GM19395 (cell line): ENCODE results near the gene ENKUR.

Experiments
- ATAC-seq: cut with Tn5 transposase; IDR thresholded peaks from one replicate; pipeline ENCODE4 v1.9.1; 2021; ENCODE audit warnings: mild to moderate bottlenecking, moderate library complexity; ENCODE audit not compliant: unreplicated experiment

Gene ENKUR, protein sequence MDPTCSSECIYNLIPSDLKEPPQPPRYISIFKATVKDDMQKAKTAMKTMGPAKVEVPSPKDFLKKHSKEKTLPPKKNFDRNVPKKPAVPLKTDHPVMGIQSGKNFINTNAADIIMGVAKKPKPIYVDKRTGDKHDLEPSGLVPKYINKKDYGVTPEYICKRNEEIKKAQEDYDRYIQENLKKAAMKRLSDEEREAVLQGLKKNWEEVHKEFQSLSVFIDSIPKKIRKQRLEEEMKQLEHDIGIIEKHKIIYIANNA

DNA sequence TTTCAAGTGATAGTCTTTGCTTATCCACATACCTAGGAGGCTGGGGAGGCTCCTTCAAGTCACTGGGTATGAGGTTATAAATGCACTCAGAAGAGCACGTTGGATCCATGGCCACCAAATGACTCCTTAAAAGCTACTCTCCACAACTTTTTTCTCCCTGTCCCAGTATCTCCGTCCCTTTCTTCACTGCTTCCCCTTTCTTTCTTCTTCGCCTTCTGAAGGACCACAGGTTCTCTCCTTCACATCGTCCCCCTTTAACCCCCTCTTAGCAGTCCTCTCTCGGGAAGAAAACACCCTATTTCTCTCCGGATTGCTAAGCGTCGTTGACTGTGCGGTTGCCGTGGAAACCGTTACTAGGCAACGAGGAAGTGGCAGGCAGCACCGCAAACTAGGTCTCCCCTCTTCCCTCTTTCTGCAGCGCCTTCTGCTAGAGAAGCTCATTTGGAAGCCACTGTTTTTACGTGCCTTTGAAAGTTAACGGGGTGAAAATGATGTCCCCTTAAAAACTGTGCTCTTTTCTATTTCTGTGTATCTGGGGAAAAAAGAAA, at the start of gene ENKUR:
Gene ENKUR, minus strand, starts transcription at position 331 of the 548 bp plus-strand sequence. Its CDS starts 222 bp downstream, at position 109.
- peak; percentile 79 for ATAC-seq

DNA sequence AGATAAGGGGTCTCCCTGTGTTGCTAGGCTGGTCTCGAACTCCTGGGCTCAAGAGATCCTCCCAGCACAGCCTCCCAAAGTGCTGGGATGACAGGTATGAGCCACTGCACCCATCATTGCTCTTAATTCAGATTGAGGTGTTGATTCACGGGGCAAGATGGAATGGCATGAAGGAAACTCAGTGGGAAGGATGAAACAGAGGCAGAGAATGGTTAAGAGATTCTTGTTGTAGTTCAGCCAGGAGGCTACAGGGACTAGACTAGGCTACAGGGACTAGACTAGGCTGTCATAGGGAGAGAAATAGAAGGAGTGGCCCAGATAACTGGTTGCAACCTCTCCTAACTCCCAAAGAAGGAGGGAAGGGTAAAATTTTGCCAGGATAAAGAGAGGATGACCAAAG, 48.4 kb upstream of the ENKUR start:
- no peak for ATAC-seq

DNA sequence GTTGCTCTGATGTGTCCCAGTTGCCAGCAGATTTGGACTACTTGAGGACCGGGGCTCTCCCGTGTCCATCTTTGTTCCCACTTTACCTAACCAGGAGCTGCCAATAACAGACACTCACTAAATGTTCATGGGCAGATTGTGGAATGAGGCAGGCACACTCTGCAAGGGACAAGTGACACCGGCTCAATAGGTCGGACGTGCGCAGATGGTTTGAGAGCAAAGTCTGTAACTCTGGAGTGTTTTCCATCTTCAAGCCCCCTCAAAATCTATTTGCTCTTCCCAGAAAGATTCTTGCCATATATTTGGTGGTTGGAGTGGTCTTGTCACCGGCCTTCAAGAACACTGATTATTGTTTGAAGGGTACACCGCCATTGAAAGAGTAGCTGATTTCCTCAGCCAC, 47.7 kb upstream of the ENKUR start:
- no peak for ATAC-seq

DNA sequence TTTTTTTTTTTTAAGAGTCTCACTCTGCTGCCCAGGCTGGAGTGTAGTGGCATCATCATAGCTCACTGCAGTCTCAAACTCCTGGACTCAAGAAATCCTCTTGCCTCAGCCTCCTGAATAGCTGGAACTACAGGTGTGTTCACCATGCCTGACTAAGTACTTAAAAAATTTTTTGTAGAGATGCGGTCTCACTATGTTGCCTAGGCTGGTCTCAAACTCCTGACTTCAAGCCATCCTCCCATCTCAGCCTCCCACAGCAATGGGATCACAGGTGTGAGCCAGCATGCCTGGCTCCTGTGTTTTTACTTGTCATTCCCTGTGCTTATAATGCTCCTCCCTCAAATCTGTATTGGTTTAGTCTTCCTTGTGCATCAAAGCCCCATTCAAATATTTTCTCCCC, 47.2 kb upstream of the ENKUR start:
- ATAC-seq, result no peak

GRCh38 chr10:25061711-25062449, 45.9 kb upstream of the ENKUR start:
- ATAC-seq, result no peak

GRCh38 chr10:25061125-25061524, 45.2 kb upstream of the ENKUR start:
- ATAC-seq, result no peak

GRCh38 chr10:25059990-25060389, 44.0 kb upstream of the ENKUR start:
- ATAC-seq, result no peak

- ATAC-seq, result no peak
Measured at GRCh38 chr10:25057886-25058285, 41.9 kb upstream of the ENKUR start.

DNA sequence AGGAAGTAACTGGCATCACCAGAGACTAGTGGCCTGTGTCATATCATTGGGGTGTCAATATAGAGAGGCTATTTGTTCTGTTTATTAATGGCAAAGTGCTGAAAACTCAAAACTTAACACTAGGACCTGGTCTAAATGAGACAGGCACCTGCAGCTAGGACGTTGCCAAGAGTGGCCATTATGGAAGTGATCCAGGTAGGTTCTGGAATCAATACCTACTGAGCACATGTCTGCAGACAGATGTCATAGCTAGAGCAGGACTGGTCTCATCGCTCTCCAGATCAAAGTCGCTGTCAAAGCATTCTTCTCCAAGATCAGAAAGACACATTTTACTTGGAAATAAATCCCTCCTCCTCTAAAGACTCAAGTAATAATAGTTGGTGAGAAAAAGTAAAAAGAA, 40.8 kb upstream of the ENKUR start:
- no peak for ATAC-seq

- ATAC-seq, result no peak
Measured at GRCh38 chr10:25052012-25052411, 36.1 kb upstream of the ENKUR start.

- no peak for ATAC-seq
Measured at GRCh38 chr10:25050402-25050801, 34.4 kb upstream of the ENKUR start.

DNA sequence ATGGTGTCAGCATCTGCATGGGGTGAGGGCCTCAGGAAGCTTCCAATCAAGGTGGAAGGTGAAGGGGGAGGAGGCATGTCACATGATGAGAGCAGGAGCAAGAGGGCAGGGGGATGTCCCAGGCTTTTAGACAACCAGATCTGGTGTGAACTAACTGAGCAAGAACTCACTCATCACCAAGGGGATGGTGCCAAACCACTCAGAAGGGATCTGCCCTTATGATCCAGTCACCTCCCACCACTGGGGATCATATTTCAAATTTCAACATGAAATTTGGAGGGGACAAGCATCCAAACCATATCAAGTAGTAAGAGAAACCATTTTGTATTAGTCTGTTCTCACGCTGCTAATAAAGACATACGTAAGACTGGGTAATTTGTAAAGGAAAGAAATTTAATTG, 34.0 kb upstream of the ENKUR start:
- no peak for ATAC-seq

DNA sequence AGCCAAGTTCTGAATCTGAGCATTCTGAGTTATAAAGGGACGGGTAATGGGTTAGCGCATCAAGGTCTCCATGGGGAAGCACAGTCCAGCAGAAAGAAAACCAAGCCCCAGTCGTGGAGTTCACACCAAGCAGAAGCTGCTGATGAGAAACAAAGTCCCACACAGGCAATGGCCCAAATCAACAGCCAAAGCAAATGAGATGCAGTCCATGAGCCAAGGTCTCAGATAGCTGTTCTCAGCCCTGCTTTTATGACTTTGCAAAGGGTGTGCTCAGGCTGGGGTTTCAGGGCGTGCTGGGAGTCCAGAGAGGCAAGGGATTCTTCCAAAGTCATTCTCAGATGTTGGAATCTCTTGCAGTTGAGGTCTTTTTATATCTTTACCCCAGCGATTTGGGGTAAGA, 32.5 kb upstream of the ENKUR start:
- ATAC-seq, result no peak

DNA sequence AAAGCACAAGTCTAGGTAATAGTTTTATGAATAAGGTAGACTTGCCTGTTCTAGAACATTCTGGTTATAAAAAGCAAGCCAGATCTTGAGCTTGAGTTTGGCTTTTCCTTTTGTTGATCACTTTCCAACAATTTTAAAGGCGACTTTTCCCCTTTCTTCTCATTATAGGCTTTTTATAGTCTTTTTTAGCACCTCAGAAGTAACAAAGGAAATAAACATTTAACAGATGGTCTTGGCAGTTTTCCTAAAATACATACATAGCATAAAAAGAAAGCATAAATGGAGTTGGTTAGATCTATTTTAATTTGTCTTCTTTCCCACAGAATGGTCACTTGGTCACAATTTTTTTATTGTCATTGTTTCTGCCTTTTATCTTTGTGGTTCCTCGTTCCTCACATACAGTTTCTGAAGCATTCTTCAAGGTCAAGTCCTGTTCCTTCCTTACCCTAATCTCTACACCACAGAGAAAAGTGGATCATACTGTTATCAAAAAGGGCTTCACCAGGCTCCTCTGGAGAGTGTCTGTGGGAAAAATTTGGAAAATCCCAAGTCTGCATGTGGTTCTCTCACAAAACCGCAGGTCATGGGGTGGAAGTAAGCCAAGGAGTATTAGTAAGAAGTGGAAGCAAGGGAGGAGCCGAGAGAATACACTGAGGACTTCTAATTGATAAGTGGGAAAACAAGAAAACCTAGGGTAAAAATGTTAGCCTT, 31.8 kb upstream of the ENKUR start:
- ATAC-seq, result no peak

- ATAC-seq, result no peak
Measured at GRCh38 chr10:25047088-25047487, 31.1 kb upstream of the ENKUR start.

DNA sequence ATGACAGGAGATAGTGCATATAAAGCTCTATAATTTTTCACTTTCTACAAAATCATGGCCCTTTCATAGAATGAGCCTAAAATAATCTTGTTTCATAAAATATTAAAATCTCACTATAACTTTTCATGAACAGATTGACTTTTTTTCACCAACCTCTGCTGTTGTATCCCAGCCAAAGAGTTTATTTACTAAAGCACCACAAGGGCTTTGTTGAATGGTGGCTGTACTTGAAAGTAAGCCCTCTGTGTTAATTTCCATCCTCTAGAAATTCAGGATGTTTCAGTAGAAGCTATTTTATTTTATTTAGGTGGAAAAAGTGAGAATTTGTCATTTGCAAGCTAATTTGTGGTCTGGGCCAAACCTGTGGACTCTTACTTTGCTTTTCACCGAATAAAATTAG, 30.7 kb upstream of the ENKUR start:
- no peak for ATAC-seq

GRCh38 chr10:25039531-25039930, 23.6 kb upstream of the ENKUR start:
- ATAC-seq, result no peak

DNA sequence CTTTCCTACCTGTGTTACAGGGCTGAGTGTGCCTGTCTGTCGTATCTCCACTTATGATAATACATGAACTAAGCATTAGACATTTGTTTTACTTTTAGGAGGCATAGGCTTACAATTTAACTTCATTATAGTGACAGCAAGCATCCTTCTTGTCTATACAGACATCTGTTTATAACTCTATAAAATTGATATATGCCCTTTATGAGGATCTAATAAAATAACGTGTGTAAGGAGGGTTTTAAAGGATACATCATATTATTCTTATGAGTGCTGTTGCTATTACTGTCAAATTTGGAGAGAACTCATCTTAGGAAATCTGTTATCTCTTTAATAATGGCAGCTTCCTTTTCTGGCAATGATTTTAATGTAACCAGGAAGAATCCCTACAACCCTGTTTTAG, 22.4 kb upstream of the ENKUR start:
- no peak for ATAC-seq

DNA sequence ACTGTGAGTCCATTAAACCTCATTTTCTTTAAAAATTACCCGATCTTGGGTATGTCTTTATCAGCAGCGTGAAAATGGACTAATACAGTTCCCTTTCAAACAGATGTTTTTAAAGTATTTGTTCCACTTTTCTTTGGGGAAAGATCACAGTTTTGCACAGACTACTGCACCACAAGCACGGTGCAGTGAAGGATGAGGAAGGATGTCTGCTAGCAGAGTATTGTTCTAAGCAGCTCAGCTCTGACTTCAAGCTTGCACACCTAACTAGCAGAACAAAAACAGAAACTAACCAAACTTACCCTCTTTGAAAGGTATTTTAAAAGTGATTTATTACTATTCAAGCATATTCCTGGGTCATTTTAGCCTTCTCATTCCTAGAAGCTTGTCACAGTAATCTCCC, 20.4 kb upstream of the ENKUR start:
- ATAC-seq, result peak; percentile 58

GRCh38 chr10:25029519-25029918, 13.6 kb upstream of the ENKUR start:
- no peak for ATAC-seq

DNA sequence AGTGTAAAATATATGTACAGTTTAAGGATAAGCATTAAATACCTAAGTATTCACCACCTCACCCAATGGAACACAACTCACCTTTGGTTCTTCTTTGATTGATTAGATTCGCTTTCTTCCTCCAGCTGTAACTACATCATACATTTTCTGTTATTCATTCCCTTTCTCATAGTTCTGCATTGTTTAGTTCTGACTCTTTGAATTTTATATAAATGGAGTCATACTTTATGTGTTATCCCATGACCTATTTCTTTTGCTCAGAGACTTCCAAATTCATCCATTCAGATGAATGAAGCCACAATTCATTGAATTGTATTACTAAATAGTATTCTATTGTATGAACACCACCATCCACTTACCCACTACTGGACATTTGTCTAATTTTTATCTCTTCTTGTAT, 12.8 kb upstream of the ENKUR start:
- no peak for ATAC-seq

- no peak for ATAC-seq
Measured at GRCh38 chr10:25026463-25026862, 10.5 kb upstream of the ENKUR start.
